Renal cortical epithelial cell (primary cell): ENCODE results near the gene PRR9. TPM values are rescaled to one million over a fixed set of nuclear protein-coding genes. Genes with fewer than 3 reads are reported as not detected.
"Not testable (repeated sequence)": the region's sequence is repeated elsewhere in the genome, so short reads cannot be mapped to it uniquely, and the experiment has no call there.

Source experiments
- DNase-seq: peaks from one replicate; pipeline ENCODE4 v3.0.0-alpha.2; 2011; ENCODE audit warnings: low read depth
- total RNA-seq: library from RNA; depleted of rRNA; stranded (reverse); fragments of >200 nt; gene quantifications from 2 replicates; pipeline ENCODE4 v1.2.3, GENCODE V29; 2014

PRR9 gene
- total RNA-seq, 1 donor from 2014 or later: not detected

DNA sequence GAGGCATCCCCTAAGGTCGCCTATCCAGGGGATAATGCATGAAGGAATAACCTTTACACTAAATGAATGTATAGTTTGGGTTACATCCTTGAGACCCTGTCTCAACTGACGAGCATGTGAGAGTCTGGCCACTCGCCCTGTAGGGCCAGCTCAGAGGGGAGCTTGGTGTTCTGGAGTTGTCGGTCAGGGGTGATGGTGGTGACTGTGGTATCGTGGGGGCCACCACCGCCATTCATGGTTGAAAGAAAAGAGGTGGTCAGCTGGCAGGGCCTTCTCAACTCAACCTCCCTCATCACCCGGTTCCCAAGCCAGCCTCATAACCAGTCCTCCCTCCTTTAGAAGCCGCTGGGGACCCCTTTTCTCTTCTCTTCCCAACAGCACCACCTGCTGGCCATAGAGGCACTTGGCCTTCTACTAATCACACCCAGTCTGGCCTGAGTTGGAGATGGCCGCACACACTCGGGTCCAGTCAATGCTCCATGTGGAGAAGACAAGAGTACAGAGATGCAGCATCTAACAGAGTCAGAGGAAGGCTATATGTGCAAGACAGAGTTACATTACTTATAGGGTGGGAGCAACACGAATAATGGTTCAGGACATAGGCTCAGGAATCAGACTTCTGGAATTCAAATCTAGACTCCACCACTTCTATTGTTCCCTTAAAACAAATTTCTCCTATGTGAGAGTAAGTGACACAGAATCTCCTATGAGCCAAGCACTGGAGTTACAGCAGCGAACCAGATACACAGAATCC lies 11.9 kb downstream of the PRR9 start:
- DNase-seq: not testable (repeated sequence)

DNA sequence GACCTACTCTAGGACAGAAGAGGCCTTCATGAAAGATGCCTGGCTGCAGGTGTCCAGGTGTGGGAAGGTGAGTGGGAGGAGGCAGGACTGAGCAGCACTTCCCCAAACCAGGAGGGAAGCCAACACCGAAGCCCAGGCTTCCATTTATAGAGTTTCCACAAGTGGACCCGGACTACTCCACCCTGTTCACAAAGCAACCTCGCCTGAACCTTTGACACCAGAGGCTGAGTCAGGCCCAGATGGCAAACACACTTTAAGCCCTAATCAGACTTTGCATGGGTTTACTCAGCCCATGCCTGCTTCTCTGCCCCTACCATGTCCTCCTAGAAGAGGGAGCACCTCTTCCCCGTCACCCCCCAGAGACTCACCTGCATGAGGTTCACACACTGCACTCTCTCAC lies 14.0 kb downstream of the PRR9 start:
- DNase-seq: no peak

DNA sequence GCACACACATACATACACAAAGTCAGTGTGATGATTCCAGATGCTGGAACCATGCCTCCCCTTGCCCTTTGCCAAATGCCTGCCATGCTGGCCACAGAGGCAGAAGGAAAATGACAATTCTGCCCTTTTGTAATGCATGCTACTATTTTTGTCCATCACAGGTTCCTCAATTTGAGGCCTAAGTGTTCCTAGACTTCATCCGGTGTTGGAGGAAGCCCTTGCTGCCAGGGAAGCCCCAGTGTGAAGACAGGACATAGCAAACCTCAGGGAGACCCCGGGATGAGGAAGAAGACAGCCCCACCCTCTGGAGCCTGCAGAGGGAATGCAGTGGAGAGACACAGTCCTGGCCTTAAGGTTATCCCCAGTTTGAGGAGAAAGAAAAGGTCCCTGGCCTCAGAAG lies 14.4 kb downstream of the PRR9 start:
- DNase-seq: no peak

DNA sequence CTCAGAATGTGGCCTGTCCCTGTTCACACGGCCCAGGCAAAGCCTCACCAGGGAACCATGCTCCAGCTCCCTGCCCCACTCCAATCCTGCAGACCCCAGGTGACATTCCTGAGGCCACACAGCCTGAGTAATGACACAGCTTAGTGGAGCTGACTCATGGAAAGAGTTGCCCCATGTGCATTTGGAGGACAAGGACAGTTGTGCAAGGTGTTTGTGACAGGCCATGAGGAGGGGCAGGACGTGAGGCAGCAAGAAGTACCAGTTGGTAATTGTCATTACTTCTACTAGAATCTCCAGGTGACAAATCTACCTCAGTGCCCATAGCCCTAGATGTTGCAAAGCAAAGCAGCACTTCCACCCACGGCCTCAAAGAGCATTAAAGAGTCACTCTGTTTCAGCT lies 15.2 kb downstream of the PRR9 start:
- DNase-seq: no peak

DNA sequence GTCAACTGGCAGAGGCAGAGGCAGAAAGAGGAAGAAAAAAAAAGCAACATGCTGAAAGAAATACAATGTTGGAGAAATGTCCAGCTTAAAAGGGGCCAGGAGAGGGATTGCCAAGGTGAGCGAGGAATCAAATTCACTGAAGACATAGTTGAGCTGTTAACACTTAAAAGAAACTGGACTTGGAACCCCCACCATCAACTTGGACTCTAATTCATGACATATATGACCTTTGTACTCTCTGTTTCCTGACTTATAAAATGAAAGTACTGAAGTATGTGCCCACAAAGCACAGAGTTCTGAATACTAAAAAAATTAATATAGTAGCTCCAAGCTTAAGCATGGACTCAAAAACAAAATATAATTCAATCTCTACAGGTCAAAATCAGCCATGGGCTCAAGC lies 16.1 kb downstream of the PRR9 start:
- DNase-seq: no peak

DNA sequence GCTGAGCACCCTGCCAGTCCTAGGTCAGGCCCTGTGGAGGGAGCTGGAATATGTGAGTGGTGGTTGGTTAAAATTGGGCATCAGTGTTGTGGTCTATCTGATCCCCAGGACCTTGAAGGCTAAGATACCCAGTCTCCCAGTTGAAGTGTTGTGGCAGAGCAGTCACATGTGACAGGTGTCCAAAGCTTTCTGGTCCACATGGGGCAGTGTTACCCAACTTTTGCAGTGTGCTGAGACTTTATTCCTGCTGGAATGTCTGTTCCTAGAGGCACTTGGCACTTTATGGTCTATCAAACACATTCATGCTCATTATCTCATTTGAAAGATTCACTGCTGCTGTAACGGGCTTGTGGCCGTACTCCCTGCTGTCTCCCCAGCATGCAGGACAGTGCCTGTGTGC lies 21.1 kb downstream of the PRR9 start:
- DNase-seq: no peak

DNA sequence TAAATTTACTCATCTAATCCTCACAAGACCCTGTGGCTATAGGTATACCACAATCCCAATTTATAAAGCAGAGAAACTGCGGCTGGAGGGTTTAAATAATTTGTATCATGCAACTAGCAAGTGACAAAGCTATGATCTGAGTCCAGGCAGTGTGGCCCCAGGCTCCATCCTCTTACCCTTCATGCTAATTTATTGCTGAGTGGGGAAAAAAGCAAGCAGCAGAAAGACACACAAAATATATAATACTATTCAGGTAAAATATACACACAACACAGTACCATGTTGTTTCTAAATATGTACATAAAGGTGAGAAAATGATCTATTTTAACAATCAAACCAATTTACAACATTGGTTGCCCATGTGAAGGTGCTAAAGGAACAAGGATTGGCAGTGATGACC lies 24.8 kb downstream of the PRR9 start:
- no peak for DNase-seq

DNA sequence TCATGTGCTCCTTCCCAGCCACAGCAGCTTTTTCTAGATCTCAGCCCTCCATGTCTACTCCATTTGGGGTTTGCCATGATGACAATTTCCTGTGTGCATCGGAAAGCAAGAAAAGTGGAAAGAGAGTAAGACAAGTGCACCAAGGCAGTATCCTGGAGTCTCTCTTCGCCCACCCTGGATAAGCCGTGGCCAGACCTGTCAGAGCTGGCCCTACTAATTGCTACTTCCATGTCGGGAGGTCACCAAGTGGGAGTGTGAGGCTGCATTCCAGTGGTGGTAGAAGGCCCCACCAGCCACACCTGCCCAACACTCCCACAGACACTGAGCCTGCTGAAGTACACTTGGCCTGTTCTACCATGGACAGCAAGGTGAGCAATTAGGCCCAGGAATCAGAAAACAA lies 28.1 kb downstream of the PRR9 start:
- DNase-seq: no peak

DNA sequence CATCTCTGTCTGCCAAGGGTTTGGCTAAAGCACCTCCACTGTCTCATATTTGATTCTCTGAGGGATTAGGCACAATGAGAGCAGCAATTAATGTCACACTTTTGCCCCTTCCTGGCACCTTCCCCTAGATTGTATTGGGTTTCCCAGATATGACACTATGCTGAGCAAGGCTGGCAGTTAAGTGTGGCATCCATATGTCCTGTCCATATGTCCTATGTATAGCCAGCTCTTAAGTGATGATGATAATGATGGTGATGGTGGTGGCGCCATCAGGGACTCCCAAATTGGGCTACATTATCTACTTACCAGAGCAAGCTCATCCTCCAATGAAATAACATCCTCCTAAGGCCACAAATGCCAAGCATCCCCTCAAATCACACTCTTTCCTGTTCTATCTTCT lies 28.6 kb downstream of the PRR9 start:
- DNase-seq: no peak

DNA sequence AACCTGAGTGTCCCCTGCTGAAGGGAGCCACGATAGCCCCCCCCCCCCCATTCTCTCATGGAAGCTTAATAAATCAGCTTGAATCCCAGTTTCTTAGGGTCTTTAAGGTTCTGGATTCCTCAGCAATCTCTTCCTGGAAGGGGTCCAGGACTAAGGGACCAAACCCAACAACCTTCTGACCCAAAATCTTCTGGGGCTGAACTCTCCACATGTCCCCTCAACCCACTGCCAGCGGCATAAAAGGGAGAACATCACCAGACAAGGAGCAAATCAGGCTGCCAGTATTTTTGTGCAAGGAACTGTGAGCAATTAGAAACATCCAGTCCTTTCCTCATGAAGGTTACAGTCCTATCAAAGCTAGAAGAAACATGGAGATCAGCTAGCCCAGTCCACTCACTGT lies 29.4 kb downstream of the PRR9 start:
- no peak for DNase-seq

DNA sequence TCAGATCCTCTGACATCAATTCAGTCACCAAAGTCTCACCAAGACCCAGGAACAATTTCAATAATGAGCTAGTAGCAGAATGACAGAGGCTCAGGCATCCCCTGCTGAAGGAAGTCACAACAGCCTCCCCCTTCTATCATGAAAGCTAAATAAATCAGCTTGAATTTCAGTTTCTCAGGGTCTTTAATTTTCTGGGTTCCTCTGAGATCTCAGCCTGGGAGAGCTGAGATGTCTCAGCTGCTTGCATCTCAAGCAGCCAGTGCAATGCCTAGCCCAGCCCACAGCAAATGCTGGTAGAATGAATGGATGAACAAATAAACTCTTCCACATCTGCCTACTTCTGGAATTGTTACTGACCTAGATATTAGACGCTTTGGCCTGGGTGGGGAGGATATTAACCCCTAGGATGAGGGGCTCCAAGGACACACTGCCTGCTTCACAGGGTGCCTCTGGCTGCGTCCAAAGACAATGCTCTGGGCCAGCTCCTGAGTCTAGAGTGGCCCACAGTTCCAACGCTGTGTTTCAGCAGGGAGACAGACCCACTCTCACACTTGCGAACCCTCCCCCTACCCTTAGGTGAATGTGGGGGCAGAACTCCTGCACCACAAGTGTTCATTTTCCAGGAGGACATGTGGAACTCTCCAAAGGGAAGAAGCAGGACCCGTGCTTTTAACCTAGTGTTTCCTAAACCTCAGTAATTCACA lies 30.9 kb downstream of the PRR9 start:
- DNase-seq: no peak

DNA sequence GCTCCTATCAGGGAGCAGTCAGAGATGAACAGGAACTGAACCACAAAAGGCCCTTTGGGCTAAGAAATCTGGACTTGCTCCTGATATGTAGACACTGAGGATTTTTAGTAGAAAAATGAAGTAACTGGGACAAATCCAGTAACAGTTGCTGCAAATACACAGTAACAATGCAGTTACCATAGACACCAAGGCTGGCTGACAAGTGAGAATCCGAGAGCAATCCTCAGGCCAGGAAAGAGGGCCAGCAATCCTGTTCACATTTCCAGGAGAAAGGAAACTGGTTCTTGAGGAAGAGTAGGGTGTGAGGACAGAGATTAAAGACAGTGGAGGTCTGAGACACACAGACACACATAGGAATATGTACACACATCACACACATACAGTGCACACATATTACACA lies 32.8 kb downstream of the PRR9 start:
- no peak for DNase-seq

DNA sequence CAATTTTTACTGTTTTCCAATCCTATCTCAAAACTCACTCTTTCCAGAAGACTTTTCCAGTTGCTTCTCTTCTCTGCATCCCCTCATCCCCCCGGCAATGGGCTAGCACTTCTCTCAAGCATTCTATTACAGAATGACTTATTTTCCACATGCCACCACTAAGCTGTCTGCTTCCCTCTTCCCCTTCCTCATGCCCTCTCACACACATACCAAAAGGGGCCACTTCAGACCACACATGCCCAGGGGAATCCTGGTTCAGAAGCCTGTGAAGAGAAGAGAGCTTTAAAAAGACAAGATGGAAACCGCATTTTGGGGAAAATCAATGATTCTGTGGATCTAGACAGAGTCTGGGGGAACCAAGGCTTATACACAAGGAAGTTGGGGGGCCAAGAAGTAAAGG lies 33.7 kb downstream of the PRR9 start:
- DNase-seq: no peak

DNA sequence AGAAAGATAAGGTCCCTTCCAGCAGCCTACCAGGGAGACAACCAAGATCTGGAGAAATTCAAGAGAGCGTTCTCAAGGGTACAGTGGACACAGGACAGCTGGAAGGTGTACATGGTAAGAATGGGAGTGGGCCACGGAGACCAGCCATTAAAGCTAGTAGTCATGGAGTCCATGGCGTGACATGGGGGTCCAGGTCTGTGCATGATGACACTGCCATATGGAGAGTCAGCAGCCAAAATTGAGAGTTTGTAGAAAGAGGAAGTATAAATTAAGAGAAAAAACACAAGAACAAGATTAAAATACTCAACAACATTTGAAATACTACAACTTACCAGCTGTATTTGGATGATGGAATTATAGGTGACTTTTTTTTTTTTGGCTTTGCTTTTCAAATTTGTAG lies 34.2 kb downstream of the PRR9 start:
- DNase-seq: no peak

DNA sequence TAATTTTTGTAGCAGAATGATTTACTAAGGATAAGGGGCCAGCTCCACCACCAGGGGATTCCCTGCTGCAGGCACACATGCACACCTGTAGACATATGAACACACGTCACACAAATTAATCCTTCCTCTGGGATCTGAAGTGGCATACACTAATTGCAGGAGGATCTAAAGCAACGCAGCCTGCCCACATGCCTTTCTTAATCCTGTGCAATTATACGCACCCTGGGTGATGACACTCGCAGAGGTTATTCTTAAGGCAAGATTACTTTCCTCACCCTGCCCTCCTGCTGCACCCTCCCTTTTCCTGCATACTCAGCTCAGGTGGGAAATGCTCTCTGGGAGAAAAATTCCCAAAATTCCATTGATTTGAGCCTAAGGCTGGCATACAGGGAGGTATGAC lies 34.6 kb downstream of the PRR9 start:
- DNase-seq: no peak

DNA sequence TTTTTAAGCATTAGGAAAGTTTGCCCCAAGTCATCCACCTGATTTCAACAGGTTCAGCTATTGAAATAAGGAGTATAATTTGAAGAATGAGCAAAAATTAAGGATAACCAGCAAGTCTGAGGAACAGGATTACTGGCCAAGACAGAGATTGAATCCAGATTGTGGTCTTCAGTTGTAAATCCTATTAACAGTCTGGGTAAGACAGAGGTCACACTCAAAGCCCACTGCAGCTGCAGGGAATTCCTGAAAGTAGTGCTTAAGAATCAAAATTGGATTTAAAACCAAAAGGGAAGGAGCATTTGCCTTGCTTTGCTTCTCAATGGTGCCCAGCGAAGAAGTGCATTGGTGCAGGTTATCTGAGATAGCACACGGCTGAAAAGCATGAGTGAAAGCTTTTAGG lies 35.7 kb downstream of the PRR9 start:
- no peak for DNase-seq

DNA sequence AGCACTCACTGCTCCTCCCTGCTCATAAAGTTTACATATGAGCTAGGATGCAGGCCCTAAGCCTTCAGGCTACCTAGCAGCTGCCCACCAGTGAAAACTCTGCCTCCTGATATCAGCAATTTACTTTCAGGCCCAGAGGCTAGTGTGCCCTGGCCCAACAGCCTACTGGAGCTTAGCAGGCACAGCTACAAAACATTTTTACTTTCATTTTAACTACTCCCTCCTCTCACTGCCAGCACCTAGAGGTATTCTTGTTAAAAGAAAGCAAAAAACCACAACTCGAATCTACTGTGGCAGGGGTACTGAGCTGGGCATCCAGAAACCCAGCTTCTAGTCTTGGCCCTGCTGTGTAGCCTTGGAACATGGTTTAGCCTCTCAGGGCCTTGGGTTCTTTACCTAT lies 36.3 kb downstream of the PRR9 start:
- no peak for DNase-seq

DNA sequence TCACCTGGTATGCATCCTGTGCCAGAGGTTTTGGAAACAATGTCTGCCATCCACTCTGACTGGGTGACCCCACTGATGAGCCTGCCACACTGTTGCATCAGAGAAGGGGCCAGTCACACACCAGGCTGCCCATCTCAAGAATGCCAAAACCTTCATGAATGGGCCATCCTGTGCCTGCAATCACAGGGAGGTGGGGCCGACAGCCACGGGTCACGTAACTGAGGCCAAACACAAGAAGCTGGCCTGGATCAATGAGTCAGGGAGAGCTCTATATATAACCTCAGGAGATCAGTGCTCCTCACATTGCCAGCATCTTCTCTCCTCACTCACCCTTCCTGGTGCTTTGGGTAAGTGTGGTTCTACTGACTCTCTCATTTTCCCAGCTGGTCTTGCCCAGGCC lies 42.0 kb downstream of the PRR9 start, which contains the start of gene LORICRIN:
Gene LORICRIN, plus strand, starts transcription at position 301 of the 400 bp plus-strand sequence. CDS start 1,263 bp downstream, outside the sequence.
- DNase-seq: no peak

DNA sequence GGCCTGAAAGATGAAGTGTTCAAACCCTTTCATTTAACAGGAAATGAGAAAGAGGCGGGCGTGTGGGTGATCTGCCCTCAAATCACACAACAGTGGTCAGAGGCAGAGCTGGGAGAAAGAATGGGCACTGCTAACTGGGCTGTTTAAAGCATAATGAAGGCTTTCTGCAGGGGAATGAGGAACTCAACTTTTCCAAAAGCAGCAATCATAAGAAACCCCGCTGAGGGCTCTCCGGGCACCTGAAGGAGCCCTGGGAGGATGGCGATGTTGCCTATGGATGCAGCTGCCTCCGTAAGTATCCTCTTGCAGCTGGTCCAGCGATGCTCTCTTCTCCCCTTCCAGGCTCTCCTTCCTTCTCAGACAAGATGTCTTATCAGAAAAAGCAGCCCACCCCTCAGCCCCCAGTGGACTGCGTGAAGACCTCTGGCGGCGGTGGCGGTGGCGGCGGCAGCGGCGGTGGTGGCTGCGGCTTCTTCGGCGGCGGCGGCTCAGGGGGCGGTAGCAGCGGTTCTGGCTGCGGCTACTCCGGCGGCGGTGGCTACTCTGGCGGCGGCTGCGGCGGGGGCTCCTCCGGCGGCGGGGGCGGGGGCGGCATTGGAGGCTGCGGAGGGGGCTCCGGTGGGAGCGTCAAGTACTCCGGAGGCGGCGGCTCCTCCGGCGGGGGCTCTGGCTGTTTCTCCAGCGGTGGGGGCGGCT lies 43.3 kb downstream of the PRR9 start:
- DNase-seq: no peak

DNA sequence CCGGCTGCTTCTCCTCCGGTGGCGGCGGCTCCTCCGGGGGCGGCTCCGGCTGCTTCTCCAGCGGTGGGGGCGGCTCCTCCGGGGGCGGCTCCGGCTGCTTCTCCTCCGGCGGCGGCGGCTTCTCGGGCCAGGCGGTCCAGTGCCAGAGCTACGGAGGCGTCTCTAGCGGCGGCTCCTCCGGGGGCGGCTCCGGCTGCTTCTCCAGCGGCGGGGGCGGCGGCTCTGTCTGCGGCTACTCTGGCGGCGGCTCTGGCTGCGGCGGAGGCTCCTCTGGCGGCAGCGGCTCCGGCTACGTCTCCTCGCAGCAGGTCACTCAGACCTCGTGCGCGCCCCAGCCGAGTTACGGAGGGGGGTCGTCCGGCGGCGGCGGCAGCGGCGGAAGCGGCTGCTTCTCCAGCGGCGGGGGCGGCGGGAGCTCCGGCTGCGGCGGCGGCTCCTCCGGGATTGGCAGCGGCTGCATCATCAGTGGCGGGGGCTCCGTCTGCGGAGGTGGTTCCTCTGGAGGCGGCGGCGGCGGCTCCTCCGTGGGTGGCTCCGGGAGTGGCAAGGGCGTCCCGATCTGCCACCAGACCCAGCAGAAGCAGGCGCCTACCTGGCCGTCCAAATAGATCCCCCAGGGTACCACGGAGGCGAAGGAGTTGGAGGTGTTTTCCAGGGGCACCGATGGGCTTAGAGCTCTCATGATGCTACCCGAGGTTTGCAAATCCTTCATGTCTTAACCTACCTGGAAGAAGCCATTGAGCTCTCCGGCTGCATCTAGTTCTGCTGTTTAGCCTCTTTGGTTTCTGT lies 44.1 kb downstream of the PRR9 start:
- no peak for DNase-seq

DNA sequence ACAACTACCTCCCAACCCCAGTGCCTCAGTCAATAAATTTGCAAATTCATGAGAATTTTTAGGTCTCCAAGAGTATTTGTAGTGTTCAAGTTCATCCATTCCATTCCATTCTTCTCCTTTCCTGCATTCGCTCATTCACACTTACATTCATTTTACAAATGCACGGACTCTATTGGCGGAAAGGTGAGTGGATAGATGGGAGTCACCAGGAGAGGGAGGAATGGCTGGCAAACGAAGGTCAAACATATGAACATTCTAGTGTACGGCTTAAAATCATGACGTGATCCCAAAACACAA lies 44.6 kb downstream of the PRR9 start:
- DNase-seq: no peak

DNA sequence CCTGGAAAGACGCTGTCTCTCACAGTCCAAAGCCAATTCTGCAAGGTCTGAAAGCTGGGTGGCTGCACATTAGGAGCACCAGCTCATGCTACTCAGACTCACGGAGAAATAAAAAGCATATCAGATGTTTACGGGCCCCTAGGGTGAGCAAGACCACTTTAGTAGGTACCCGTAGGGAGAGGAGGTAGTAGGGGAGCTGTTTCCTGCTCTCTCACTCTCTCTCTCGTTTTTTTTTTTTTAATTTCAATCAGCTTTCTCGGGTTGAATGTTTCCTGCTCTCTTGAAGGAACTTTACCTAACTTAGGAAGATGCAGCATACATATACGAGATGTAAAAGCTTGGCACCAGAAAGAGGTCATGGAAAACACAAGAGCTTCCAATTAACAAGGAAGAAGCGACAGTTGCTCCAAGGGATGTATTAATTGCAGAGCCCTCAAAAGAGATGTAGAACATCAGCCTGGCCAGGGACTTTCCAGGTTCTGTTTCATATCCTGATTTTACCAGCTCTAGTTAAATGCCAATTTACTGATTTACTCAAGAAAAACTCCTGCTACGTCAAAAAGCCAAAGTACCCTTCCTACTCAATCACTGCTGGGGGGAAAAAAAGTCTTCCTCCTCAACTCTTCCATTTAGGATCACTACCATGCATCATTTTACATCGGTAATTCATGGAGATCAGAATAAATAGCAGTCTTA lies 45.2 kb downstream of the PRR9 start:
- DNase-seq: no peak
